T-helper 2 cell (primary cell): Measurements from ENCODE around the gene ETS1.

Source experiments
- DNase-seq, 5 experiments: peaks; one replicate each; pipeline versions ENCODE4 v3.0.0 to v3.0.0-alpha.2; 2012 to 2022
- total RNA-seq, 2 donors: gene quantifications; one replicate each; lab custom pipeline; 2026; lab: John Stamatoyannopoulos, UW

The ETS1 gene
- 949 to 1,856 reads per million in 2 donors for total RNA-seq

GRCh38 chr11:128587415-128587814 lies at the start of gene ETS1:
Gene ETS1 (minus strand): TSS chr11:128587558. CDS start chr11:128573130, 14,428 bp downstream.
- DNase-seq: no peak

- DNase-seq: no peak
Measured at GRCh38 chr11:128634395-128634794, 47.0 kb upstream of the ETS1 start.

- no peak for DNase-seq
Measured at GRCh38 chr11:128633384-128633965, 46.1 kb upstream of the ETS1 start.

- peak in 1 of 5 experiments; percentile 69 for DNase-seq
Measured at GRCh38 chr11:128632141-128632791, 44.9 kb upstream of the ETS1 start.

GRCh38 chr11:128630367-128631230 lies 43.2 kb upstream of the ETS1 start:
- DNase-seq: peak; percentile 75 to 88 (median 82)

- DNase-seq: no peak
Measured at GRCh38 chr11:128629516-128630106, 42.3 kb upstream of the ETS1 start.

GRCh38 chr11:128628686-128629085 lies 41.3 kb upstream of the ETS1 start:
- peak in 2 of 5 experiments; percentile 33 to 38 for DNase-seq

- DNase-seq: no peak
Measured at GRCh38 chr11:128628325-128628673, 40.9 kb upstream of the ETS1 start.

GRCh38 chr11:128627666-128628324 lies 40.4 kb upstream of the ETS1 start:
- peak in 1 of 5 experiments; percentile 58 for DNase-seq

- DNase-seq: no peak
Measured at GRCh38 chr11:128626913-128627665, 39.7 kb upstream of the ETS1 start.

- no peak for DNase-seq
Measured at GRCh38 chr11:128625746-128626145, 38.4 kb upstream of the ETS1 start.

- no peak for DNase-seq
Measured at GRCh38 chr11:128625326-128625725, 38.0 kb upstream of the ETS1 start.

- DNase-seq: peak in 4 of 5 experiments; percentile 26 to 92 (median 64)
Measured at GRCh38 chr11:128624269-128625175, 37.2 kb upstream of the ETS1 start.

GRCh38 chr11:128623091-128623490 lies 35.7 kb upstream of the ETS1 start:
- no peak for DNase-seq

GRCh38 chr11:128621601-128622501 lies 34.5 kb upstream of the ETS1 start:
- no peak for DNase-seq

GRCh38 chr11:128620309-128621100 lies 33.1 kb upstream of the ETS1 start:
- no peak for DNase-seq

GRCh38 chr11:128619540-128620308 lies 32.4 kb upstream of the ETS1 start:
- no peak for DNase-seq

- DNase-seq: no peak
Measured at GRCh38 chr11:128619007-128619406, 31.6 kb upstream of the ETS1 start.
